ENCODE results near the gene ARMC9. TPM values are rescaled to one million over a fixed set of nuclear protein-coding genes. Genes with fewer than 3 reads are reported as not detected.

Gene ARMC9
- polyA plus RNA-seq, 6 donors from 2014 or later: 0.29 to 0.71 (median 0.64) TPM; not detected in 1

DNA sequence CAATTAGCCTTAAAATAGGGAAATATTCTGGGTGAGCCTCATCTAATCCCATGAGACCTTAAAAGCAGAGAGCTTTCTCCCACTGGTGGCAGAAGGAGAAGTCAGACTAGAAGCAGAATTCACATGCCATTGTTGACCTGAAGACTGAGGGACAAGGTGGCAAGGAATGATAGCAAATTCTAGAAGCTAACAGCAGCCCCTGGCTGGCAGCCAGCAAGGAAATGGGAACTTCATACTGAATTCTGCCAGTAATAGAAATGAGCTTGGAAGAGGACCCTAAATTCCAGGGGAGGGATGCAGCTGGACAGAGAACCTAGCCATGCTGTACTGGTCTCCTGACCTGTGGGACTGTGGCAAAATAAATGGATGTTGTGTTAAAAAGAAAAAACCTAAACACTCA is 216.6 kb downstream of the ARMC9 start:
- DNase-seq: no peak
- Mint-ChIP-seq H3K27ac (no peak overlapping the region), H3K9me3 (peaks cover 0 to 7% (median 4%) of the 10 kb centered on the region in 7 donors), H3K4me1 (peaks cover 3 to 6% (median 4%) of the 10 kb centered on the region in 3 donors), H3K27me3 (peaks cover 13 to 28% (median 27%) of the 10 kb centered on the region in 3 donors), H3K36me3 (peaks cover 0 to 8% of the 10 kb centered on the region in 2 donors), H3K4me3 (no peak overlapping the region)
- ATAC-seq (ENCODE audit: low read depth in 2 of 2): no peak

GRCh38 chr2:231418820-231419640 is 220.6 kb downstream of the ARMC9 start:
- ATAC-seq (ENCODE audit: low read depth in 2 of 2): no peak

DNA sequence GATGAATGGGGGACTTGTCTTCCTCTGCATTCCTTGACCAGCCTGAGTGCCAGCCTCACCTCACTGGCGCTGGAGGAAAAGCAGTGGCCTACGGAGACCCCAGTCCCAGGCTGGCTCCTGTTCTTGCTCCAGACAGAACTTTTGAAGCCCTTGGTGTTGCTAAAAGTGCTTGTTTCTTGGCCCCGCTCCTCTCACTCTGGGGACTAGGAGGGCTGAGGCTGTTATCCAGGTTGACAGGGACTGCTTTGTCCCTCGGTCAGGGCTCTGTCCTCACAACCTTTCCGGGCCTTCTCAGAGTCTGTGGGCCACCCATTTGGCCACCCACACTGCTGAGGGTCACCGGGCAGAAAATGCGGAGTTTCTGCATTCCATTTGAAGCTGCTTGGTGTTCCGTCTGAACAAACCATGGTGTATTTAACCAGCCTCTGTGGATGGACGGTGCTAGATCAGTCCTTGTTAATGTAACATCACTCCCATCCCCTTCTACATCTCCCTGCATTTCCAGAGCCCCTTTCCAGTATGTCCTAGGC is 222.7 kb downstream of the ARMC9 start:
- Mint-ChIP-seq H3K27ac (no peak overlapping the region), H3K36me3 (no peaks in the 10 kb centered on the region), H3K4me3 (no peak overlapping the region), H3K27me3 (peaks cover 0 to 21% (median 8%) of the 10 kb centered on the region in 3 donors), H3K4me1 (no peaks in the 10 kb centered on the region), H3K9me3 (peaks cover 0 to 2% (median 0%) of the 10 kb centered on the region in 7 donors)
- DNase-seq (no peak), ATAC-seq (ENCODE audit: low read depth in 2 of 2) (no peak)

More at GRCh38 chr2:231418820-231419640, 220.6 kb downstream of the ARMC9 start:
- Mint-ChIP-seq H3K9me3 (peaks cover 0 to 2% (median 0%) of the 10 kb centered on the region in 7 donors), H3K36me3 (no peaks in the 10 kb centered on the region), H3K4me3 (no peak overlapping the region), H3K27ac (peak overlapping the region in 1 of 6 donors; percentile 76), H3K27me3 (peaks cover 4 to 26% (median 17%) of the 10 kb centered on the region in 3 donors), H3K4me1 (no peaks in the 10 kb centered on the region)
- no peak for DNase-seq

GRCh38 chr2:231422056-231422455 is 223.6 kb downstream of the ARMC9 start:
- no peak for ATAC-seq (ENCODE audit: low read depth in 2 of 2)
- Mint-ChIP-seq H3K27me3 (peaks cover 0 to 21% (median 8%) of the 10 kb centered on the region in 3 donors), H3K9me3 (peaks cover 0 to 2% (median 0%) of the 10 kb centered on the region in 7 donors), H3K36me3 (no peaks in the 10 kb centered on the region), H3K4me3 (no peak overlapping the region), H3K27ac (peak overlapping the region in 1 of 6 donors; percentile 15), H3K4me1 (no peaks in the 10 kb centered on the region)
- no peak for DNase-seq

DNA sequence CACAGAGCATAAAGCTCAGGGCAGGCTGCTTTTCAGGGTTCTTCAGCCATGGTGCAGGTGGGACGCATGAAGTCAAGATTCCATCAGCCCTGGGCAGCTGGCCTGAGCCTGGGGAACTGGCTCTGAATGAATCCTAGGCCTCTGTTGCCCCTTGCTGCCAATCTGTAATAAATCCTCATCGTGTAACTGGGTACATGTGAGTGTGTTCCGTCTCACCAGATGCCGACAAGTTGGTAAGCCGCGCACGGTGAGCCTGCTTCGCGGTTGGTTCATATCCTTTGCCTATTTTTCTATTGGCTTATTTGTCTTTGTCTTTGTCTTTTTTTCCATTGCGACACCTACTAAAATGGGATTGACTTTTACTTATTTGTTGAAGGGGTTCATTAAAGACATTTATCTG is 224.7 kb downstream of the ARMC9 start:
- H3K27me3 Mint-ChIP-seq: peaks cover 0 to 21% (median 8%) of the 10 kb centered on the region in 3 donors
- no peak for ATAC-seq (ENCODE audit: low read depth in 2 of 2)
- H3K27ac Mint-ChIP-seq: no peak overlapping the region
- H3K4me3 Mint-ChIP-seq: no peak overlapping the region
- H3K36me3 Mint-ChIP-seq: no peaks in the 10 kb centered on the region
- no peaks in the 10 kb centered on the region for H3K4me1 Mint-ChIP-seq
- DNase-seq: no peak
- H3K9me3 Mint-ChIP-seq: peaks cover 0 to 1% (median 0%) of the 10 kb centered on the region in 7 donors

Other genes starting within 250 kb of the ARMC9 start
- gene SPATA3, start 202.5 kb upstream of the ARMC9 start, polyA plus RNA-seq (ENCODE audit: low read depth in 6 of 6): not detected
- gene C2orf72, start 161.1 kb upstream of the ARMC9 start, polyA plus RNA-seq (ENCODE audit: low read depth in 6 of 6): not detected
- 10 to 100 TPM; 36.4 to 44.5 (median 42.2) TPM for gene PSMD1, start 141.8 kb upstream of the ARMC9 start, polyA plus RNA-seq (ENCODE audit: low read depth in 6 of 6)
- not detected for gene HTR2B, start 73.6 kb upstream of the ARMC9 start, polyA plus RNA-seq (ENCODE audit: low read depth in 6 of 6)
- gene B3GNT7, start 197.1 kb downstream of the ARMC9 start, polyA plus RNA-seq (ENCODE audit: low read depth in 6 of 6): 1 to 10 TPM in 4 of 6 donors, under 1 TPM in 2; 0.35 to 2.3 (median 1.2) TPM